Nephron (organoid): ENCODE data around the gene MYO1F.

Experiments used
- H3K27ac Mint-ChIP-seq, 3 experiments: 2 replicates each; pipeline ENCODE4 v1.8.0; 2020; ENCODE audit warnings: mixed read lengths in 3 of 3, mild to moderate bottlenecking in 2 of 3, moderate library complexity in 1 of 3
- H3K27me3 Mint-ChIP-seq: 2 replicates; pipeline ENCODE4 v1.8.0; 2021; ENCODE audit warnings: low read depth, mild to moderate bottlenecking, moderate library complexity, mixed read lengths
- H3K36me3 Mint-ChIP-seq: 2 replicates; pipeline ENCODE4 v1.8.0; 2020; ENCODE audit warnings: low read depth, mixed read lengths
- H3K4me1 Mint-ChIP-seq: 2 replicates; pipeline ENCODE4 v1.8.0; 2020; ENCODE audit warnings: mixed read lengths
- H3K4me3 Mint-ChIP-seq, 3 experiments: 2 replicates each; pipeline ENCODE4 v1.8.0; 2020; ENCODE audit warnings: mild to moderate bottlenecking in 3 of 3, mixed read lengths in 3 of 3, moderate library complexity in 2 of 3
- H3K9me3 Mint-ChIP-seq: 2 replicates; pipeline ENCODE4 v1.8.0; 2020; ENCODE audit warnings: mixed read lengths
- CTCF ChIP-seq, 3 experiments: fragments of 200-600 bp; sonication (generic); IDR thresholded peaks; one replicate each; pipeline ENCODE4 v1.5.0; 2021; ENCODE audit warnings: antibody characterized with exemption in 3 of 3; ENCODE audit not compliant: unreplicated experiment in 3 of 3

Gene MYO1F

GRCh38 chr19:8511573-8512101 is 65.6 kb downstream of the MYO1F start:
- Mint-ChIP-seq H3K27ac (no peak overlapping the region), H3K27me3 (peaks cover 5% of the 10 kb centered on the region), H3K36me3 (peaks cover 4% of the 10 kb centered on the region), H3K4me3 (no peak overlapping the region), H3K9me3 (no peaks in the 10 kb centered on the region), H3K4me1 (peaks cover 10% of the 10 kb centered on the region)
- no peak for TF ChIP-seq CTCF (IDR thresholded peaks at IDR 0.05; ENCODE audit: unreplicated experiment in 3 of 3)

GRCh38 chr19:8510589-8511115 is 66.6 kb downstream of the MYO1F start:
- H3K4me3 Mint-ChIP-seq = no peak overlapping the region
- no peak overlapping the region for H3K27ac Mint-ChIP-seq
- H3K36me3 Mint-ChIP-seq = peaks cover 4% of the 10 kb centered on the region
- H3K27me3 Mint-ChIP-seq = peaks cover 8% of the 10 kb centered on the region
- H3K4me1 Mint-ChIP-seq = peaks cover 14% of the 10 kb centered on the region
- H3K9me3 Mint-ChIP-seq = no peaks in the 10 kb centered on the region
- no peak for TF ChIP-seq CTCF (IDR thresholded peaks at IDR 0.05; ENCODE audit: unreplicated experiment in 3 of 3)

GRCh38 chr19:8506402-8506957 is 70.8 kb downstream of the MYO1F start:
- peak overlapping the region; percentile 24 to 83 (median 83) for H3K27ac Mint-ChIP-seq
- H3K4me3 Mint-ChIP-seq = peak overlapping the region; percentile 88 to 89 (median 89)
- peak in 1 of 3 experiments; percentile 2 for TF ChIP-seq CTCF (IDR thresholded peaks at IDR 0.05; ENCODE audit: unreplicated experiment in 3 of 3)
- H3K4me1 Mint-ChIP-seq = peaks cover 4% of the 10 kb centered on the region
- no peaks in the 10 kb centered on the region for H3K36me3 Mint-ChIP-seq
- no peaks in the 10 kb centered on the region for H3K9me3 Mint-ChIP-seq
- peaks cover 3% of the 10 kb centered on the region for H3K27me3 Mint-ChIP-seq

- peaks cover 4% of the 10 kb centered on the region for H3K4me1 Mint-ChIP-seq
- peak; percentile 81 to 91 (median 89) for TF ChIP-seq CTCF (IDR thresholded peaks at IDR 0.05; ENCODE audit: unreplicated experiment in 3 of 3)
- peak overlapping the region; percentile 24 to 83 (median 83) for H3K27ac Mint-ChIP-seq
- peak overlapping the region; percentile 88 to 89 (median 89) for H3K4me3 Mint-ChIP-seq
- no peaks in the 10 kb centered on the region for H3K9me3 Mint-ChIP-seq
- H3K36me3 Mint-ChIP-seq = no peaks in the 10 kb centered on the region
- H3K27me3 Mint-ChIP-seq = peaks cover 3% of the 10 kb centered on the region
Measured at GRCh38 chr19:8505680-8506401, 71.4 kb downstream of the MYO1F start.

GRCh38 chr19:8504919-8505318 is 72.3 kb downstream of the MYO1F start:
- Mint-ChIP-seq H3K36me3 (no peaks in the 10 kb centered on the region), H3K4me1 (peaks cover 11% of the 10 kb centered on the region), H3K27ac (peak overlapping the region in 1 of 3 experiments; percentile 74), H3K27me3 (peaks cover 3% of the 10 kb centered on the region), H3K9me3 (no peaks in the 10 kb centered on the region), H3K4me3 (peak overlapping the region; percentile 76 to 84 (median 82))
- no peak for TF ChIP-seq CTCF (IDR thresholded peaks at IDR 0.05; ENCODE audit: unreplicated experiment in 3 of 3)
